NCI-H2227 (cell line): ENCODE results near the gene IGSF8.

ENCODE experiments used
- DNase-seq: peaks from one replicate; lab custom pipeline; 2025; ENCODE audit not compliant: unreplicated experiment; lab: John Stamatoyannopoulos, UW

Gene IGSF8

DNA sequence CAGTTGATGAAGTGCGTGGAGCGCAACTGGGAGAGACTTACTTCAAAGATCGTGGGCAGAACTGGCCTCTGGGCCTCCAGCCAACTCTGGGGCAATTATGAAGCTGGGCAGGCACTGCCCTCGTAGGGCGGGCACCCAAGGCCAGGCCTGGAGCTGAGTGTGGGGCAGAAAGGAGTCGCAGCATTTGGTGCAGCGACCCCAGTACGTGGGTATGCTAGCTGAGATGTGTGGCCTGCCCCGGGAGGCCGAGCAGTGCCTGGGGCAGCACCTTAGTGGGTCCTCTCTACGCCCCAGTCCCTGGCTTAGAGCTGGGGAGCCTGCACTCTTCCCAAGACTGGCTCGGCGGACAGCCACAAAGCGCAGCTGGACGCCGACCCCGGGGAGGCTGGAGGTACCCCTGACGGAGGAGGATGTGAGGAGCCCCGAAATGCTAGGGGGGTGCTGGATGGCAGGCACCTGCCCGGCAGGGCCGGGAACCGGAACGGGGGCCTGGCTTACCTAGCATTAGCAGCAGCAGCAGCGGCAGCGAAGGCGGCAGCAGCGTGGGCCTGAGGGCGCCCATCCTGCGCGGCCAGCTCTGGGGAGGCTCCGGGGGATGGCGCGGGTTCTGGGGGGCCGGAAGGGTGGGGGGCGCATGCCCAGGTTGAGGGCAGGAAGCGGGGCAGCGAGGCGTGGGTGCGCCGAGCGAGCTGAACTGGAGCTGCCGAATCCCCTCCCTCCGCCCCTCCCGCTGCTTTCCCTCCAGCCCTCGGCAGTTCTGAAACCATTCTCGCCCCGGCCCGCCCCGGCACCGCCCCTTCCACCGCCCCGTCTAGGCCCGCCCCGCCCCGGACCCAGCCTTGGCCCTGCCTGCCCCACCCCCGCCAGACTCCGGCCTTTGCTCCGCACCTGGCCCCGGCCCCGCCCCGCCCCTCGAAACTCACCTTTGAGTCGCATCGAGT is at the start of gene IGSF8:
IGSF8 (minus strand) TSS at position 709 of the 941 bp plus-strand sequence; CDS start at position 562, 147 bp downstream.
- peak; percentile 95 for DNase-seq

- DNase-seq = no peak
Observed at GRCh38 chr1:160148121-160148520, 49.7 kb upstream of the IGSF8 start.

DNA sequence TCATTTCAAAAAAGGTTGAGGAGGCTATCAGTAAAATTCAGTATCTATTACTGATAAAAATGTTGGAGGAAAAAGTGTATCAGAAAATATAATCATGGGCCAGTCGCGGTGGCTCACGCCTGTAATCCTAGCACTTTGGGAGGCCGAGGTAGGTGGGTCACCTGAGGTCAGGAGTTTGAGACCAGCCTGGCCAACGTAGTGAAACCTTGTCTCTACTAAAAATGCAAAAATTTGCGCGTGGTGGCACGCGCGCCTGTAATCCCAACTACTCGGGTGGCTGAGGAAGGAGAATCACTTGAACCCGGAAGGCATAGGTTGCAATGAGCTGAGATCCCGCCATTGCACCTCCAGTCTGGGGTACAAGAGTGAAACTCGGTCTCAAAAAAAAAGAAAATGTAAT is 47.7 kb upstream of the IGSF8 start:
- DNase-seq = no peak

GRCh38 chr1:160144921-160145320 is 46.5 kb upstream of the IGSF8 start:
- no peak for DNase-seq

GRCh38 chr1:160143695-160144094 is 45.3 kb upstream of the IGSF8 start:
- no peak for DNase-seq

DNA sequence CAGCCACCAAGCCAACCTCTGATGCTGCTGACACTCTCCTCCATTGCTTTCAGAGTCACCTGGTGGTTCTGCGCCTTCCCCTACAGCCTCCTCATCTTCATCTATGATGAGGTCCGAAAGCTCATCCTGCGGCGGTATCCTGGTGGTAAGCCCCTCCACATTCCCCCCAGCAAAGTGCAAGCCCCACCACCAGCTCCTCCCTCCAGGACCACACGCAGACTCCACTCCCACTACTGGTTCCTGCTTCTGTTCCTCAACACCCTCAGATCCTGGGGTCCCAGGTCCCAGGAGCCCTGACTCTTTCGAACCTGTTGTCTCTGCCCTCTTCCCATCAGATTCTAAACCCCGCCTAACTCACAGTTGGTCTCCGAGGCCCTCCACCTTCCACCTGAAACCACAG is 41.4 kb upstream of the IGSF8 start:
- no peak for DNase-seq

GRCh38 chr1:160137216-160137862 is 38.9 kb upstream of the IGSF8 start:
- DNase-seq = no peak

DNA sequence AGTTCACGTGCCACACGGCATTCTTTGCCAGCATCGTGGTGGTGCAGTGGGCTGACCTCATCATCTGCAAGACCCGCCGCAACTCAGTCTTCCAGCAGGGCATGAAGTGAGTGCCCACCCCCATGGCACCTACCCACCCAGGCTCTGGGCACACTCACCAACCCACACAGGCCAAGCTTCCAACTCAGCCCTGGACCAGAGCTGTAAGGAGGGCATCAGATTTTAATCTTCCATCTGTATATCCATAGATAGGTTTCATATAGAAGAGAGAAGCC is 38.4 kb upstream of the IGSF8 start:
- DNase-seq = no peak

GRCh38 chr1:160136121-160136925 is 37.9 kb upstream of the IGSF8 start:
- DNase-seq = no peak

DNA sequence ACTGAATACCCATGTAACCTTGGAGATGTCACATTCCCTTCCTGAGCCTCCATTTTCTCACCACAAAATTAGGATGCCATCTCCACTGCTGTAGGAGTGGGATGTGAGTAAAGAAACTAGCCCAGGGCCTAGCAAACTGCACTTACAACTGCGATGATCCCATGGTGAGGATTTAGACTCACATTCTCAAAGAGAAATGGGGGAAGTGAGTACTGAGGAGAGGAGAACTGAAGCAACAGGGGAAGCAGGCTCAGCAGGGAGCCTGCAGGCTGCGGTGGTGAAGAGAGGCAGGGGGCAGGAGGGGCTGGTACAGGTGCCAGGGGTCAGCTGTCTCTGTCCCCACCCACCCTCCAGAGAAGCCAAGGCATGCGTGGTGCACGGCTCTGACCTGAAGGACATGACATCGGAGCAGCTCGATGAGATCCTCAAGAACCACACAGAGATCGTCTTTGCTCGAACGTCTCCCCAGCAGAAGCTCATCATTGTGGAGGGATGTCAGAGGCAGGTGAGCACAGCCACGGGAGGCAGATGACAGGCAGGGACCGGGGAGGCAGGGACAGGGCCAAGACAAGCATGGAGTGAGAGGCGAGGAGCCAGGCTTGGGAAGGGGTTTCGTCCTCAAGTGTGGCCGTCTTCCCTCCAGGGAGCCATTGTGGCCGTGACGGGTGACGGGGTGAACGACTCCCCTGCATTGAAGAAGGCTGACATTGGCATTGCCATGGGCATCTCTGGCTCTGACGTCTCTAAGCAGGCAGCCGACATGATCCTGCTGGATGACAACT is 36.6 kb upstream of the IGSF8 start:
- DNase-seq = no peak

DNA sequence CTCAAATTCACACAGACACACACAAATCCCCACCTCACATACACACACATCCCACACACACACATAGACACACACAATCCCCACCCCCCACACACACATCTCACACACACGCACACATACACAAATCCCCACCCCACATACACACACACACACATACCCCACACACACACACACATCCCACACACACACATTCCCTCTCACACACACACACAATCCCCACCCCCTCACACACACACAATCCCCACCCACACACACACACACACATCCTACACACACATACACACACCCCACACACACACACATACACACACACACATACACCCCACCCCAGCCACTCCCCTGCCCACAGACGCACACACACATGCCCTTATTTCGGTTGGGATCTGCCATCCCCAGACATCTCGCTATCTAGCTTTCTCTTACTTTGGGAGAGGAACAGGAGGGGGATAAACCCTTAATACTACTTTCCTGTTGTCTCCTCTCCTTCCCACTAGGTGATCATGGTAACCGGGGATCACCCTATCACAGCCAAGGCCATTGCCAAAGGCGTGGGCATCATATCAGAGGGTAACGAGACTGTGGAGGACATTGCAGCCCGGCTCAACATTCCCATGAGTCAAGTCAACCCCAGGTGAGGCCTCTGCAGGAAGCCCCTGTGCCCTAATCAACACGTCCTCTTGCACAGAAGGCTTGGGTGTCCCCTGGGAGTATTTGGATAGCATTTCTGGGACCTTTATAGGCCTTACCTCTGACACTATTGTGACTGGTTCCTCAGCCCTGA is 35.8 kb upstream of the IGSF8 start:
- DNase-seq = no peak

DNA sequence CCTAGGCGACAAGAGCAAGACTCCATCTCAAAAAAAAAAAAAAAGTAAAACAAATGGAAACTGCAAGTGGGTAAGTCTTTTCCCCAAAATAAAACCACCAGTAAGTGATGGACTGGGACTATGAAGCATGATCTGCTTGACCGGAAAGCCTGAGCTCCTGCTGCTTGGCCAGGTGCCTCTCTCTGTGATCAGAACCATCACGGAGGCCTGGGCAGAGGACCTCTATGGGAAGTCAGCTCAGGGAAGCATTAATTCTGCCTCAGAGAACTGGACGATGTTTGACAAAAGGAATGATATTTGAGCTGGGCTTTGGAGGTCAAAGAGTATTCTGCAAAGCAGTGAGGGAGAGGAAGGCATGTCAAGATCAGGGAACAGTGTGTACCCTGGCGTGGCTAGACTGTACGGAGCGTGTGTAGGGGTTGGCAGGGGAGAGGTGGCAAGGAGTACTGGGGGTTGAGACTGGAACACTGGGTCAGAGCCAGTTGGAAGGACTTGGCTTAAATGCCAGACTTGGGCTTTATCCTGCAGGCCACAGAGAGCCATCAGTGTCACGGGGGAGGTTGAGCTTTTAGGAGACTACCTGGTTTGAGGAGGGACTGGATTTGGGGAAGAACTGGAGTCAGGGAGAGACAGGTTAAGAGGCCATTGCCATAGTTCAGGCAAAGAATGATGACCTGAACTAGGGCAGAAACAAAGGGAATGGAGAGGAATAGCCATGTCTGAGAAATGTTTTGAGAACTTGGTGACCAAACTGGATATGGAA is 33.6 kb upstream of the IGSF8 start:
- DNase-seq = no peak

DNA sequence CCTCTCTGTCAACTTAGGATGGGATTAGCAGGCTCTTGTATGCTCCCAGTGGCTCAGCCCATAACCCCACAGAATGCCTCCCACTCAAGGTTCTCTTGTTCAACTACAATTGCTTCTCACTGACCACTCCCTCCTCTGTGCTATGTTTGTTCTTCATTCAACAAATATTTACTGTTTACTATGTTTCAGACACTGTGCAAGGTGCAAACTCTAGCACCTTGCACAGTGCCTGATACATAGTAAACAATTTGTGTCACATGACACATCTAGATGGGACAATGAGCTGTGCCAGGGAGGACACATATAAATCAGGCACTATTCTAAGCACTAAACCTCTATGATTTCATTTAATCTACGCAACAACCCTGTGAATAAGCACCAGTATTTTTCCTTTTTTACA is 32.5 kb upstream of the IGSF8 start:
- no peak for DNase-seq

- DNase-seq = no peak
Observed at GRCh38 chr1:160130486-160130885, 32.1 kb upstream of the IGSF8 start.

DNA sequence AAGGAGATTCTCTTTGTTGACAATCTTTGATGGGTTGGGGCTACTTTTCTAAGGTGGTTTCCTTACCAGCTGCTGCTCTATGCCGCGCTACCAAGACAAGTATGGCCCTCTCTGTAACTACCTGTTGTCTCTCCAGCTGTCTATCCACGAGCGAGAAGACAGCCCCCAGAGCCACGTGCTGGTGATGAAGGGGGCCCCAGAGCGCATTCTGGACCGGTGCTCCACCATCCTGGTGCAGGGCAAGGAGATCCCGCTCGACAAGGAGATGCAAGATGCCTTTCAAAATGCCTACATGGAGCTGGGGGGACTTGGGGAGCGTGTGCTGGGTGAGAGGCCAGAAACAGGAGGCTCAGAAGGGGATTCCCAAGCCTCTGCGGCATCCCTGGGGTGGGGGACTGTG is 31.5 kb upstream of the IGSF8 start:
- no peak for DNase-seq

DNA sequence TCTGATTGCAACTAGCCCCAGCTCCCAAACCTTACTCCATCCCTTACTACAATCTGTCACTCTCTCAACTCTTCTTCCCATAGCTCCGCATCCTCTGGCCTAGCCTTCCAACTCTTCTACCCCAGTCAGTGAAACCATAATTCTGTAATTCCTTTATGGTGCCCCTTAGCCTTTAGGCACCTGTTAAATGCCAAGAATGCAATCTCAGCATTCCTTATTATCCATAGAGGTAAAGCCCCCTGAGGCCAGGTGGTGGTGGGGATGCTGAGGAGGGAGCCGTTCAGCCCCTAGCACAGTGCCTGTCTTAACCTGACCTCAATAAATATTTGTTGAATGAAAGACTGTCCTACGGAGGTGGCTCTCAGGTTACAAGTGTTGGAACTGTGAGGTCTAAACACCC is 31.1 kb upstream of the IGSF8 start:
- no peak for DNase-seq

DNA sequence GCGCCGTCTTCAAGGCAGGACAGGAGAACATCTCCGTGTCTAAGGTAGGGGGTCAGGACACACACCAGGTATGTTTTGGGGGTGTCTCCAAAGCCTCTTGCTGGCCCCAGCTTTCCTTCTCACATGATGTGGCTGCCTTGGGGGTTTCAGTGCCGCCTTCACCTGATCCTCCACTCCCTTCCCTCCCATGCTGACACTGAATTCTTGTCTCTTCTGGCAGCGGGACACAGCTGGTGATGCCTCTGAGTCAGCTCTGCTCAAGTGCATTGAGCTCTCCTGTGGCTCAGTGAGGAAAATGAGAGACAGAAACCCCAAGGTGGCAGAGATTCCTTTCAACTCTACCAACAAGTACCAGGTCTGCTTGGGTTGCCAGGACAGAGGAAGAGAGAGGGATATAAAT is 30.6 kb upstream of the IGSF8 start:
- no peak for DNase-seq

DNA sequence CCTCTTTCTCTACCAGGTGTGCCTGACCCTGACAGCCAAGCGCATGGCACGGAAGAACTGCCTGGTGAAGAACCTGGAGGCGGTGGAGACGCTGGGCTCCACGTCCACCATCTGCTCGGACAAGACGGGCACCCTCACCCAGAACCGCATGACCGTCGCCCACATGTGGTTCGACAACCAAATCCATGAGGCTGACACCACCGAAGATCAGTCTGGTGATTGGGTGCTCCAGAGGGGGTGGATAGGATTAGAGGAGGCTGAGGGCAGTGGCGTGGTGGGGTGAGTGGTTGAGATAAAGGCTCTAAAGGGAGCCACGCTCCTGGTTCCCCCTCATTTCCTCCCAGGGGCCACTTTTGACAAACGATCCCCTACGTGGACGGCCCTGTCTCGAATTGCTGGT is 30.2 kb upstream of the IGSF8 start:
- no peak for DNase-seq

DNA sequence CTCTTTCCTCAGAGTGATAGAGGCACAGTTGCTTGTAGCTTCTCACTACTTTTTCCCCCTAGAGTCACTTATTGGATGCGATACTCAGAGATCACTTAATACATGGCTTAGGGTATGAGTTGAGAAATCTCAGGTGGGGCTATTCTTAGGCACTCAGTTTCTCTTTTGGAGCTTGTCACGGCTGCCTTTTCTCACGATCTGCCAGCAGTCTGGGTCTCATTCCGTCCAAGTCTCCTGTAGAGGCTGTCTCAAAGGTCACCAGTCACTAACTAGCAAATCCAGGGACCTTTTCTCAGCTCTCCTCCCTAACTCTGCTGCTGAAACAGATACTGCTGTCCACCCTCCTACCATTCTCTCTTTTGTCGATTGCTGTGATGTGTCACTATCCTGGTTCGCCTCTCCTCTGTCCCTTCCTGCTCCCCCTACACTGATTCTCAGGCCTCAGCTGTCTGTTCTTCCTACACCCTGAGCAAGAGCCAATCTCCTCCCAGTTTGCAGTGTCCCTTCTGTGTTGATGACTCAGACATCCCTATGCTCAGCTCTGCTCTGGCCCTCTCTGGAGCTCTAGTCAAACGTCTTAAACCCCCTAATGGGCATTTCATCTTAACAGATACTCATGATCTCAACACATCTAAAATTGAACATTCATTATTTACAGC is 29.6 kb upstream of the IGSF8 start:
- DNase-seq = no peak
